H1 (cell line): Measurements from ENCODE around the gene MIXL1. TPM values are rescaled to one million over a fixed set of nuclear protein-coding genes. Genes with fewer than 3 reads are reported as not detected.

Experiments used
- CTCF ChIA-PET: fragments of 300-600 bp; sonication (Branson Sonifier 250); formaldehyde crosslinking; loops from one replicate; lab custom pipeline; 2021; ENCODE audit not compliant: partially characterized antibody; lab: Charles Lee
- POLR2A ChIA-PET: fragments of 300-600 bp; sonication (Branson Sonifier 250); formaldehyde crosslinking; loops from one replicate; lab custom pipeline; 2021; ENCODE audit warnings: inconsistent platforms; ENCODE audit not compliant: partially characterized antibody; lab: Charles Lee
- DNase-seq, 2 experiments: peaks; one replicate each; pipeline versions ENCODE4 v3.0.0 to v3.0.0-alpha.2; 2010 to 2022; ENCODE audit warnings: low spot score in 2 of 2, low read depth in 1 of 2, mixed read lengths in 1 of 2
- FAIRE-seq: peaks from 2 replicates; lab custom pipeline; 2011; peaks lifted over from hg19 to GRCh38; lab: Jason Lieb, UNC
- H2AFZ ChIP-seq: 2 replicates; pipeline ENCODE4 v1.8.1; 2012; ENCODE audit warnings: low read length, inconsistent platforms
- H2AK5ac ChIP-seq: 2 replicates; pipeline ENCODE4 v1.6.1; 2013; ENCODE audit warnings: low read depth, low read length
- H2BK120ac ChIP-seq: replicated peaks from 2 replicates; pipeline ENCODE3; 2013; ENCODE audit warnings: low read depth, low read length, inconsistent platforms
- H2BK12ac ChIP-seq: 2 replicates; pipeline ENCODE4 v1.6.1; 2013; ENCODE audit warnings: low read depth, low read length
- H2BK15ac ChIP-seq: 2 replicates; pipeline ENCODE4 v1.6.1; 2013; ENCODE audit warnings: low read length
- H2BK20ac ChIP-seq: 2 replicates; pipeline ENCODE4 v1.6.1; 2013; ENCODE audit warnings: low read length
- H2BK5ac ChIP-seq: 2 replicates; pipeline ENCODE4 v1.6.1; 2013; ENCODE audit warnings: low read depth, low read length
- H3K14ac ChIP-seq: 2 replicates; pipeline ENCODE4 v1.6.1; 2013; ENCODE audit warnings: inconsistent platforms; ENCODE audit not compliant: insufficient read length
- H3K18ac ChIP-seq: 2 replicates; pipeline ENCODE4 v1.6.1; 2013; ENCODE audit warnings: low read length; ENCODE audit errors: extremely low read depth
- H3K23ac ChIP-seq: 2 replicates; pipeline ENCODE4 v1.6.1; 2013; ENCODE audit warnings: inconsistent platforms; ENCODE audit not compliant: insufficient read length
- H3K23me2 ChIP-seq: 2 replicates; pipeline ENCODE4 v1.6.1; 2013; ENCODE audit warnings: low read depth, low read length
- H3K27ac ChIP-seq: 2 replicates; pipeline ENCODE4 v1.6.1; 2011; ENCODE audit warnings: low read depth, low read length, inconsistent platforms
- H3K27me3 ChIP-seq, 4 experiments: replicated peaks in 1 of 4; 1 replicate in 1 of 4; 2 replicates in 3 of 4; pipeline versions ENCODE4 v1.6.1 to v1.8.1; 2011 to 2013; ENCODE audit warnings: low read length in 3 of 4, mild to moderate bottlenecking in 3 of 4, inconsistent platforms in 2 of 4, mixed read lengths in 2 of 4, moderate library complexity in 1 of 4; ENCODE audit not compliant: control insufficient read depth in 3 of 4, insufficient read depth in 3 of 4; ENCODE audit errors: extremely low read depth in 1 of 4
- H3K36me3 ChIP-seq, 4 experiments: 2 replicates each; pipeline versions ENCODE4 v1.6.1 to v1.8.1; 2011 to 2013; ENCODE audit warnings: mild to moderate bottlenecking in 4 of 4, low read length in 3 of 4, moderate library complexity in 2 of 4, control low read depth in 1 of 4, inconsistent platforms in 1 of 4; ENCODE audit not compliant: insufficient read depth in 4 of 4, control insufficient read depth in 2 of 4
- H3K4ac ChIP-seq: replicated peaks from 2 replicates; pipeline ENCODE3; 2013; ENCODE audit warnings: low read length, low read depth, mixed read lengths, inconsistent platforms; ENCODE audit not compliant: insufficient read length
- H3K4me1 ChIP-seq, 4 experiments: replicated peaks in 1 of 4; 1 replicate in 1 of 4; 2 replicates in 3 of 4; pipeline versions ENCODE4 v1.6.1 to v1.8.1; 2011 to 2013; ENCODE audit warnings: low read length in 3 of 4, inconsistent platforms in 2 of 4, mixed read lengths in 1 of 4; ENCODE audit not compliant: insufficient read depth in 4 of 4, control insufficient read depth in 3 of 4
- H3K4me2 ChIP-seq, 2 experiments: 2 replicates each; pipeline versions ENCODE4 v1.6.1 to v1.8.1; 2011 to 2013; ENCODE audit warnings: low read depth in 2 of 2, low read length in 2 of 2, control low read depth in 1 of 2, inconsistent platforms in 1 of 2, mild to moderate bottlenecking in 1 of 2; ENCODE audit not compliant: insufficient read depth in 1 of 2
- H3K4me3 ChIP-seq, 4 experiments: fragments of 200-600, 300-600 bp in 1 of 4; sonication (generic), shearing (Covaris generic), sonication (Bioruptor Twin) in 1 of 4; 2 replicates each; pipeline versions ENCODE4 v1.5.1 to v1.8.1; 2011 to 2016; ENCODE audit warnings: low read length in 4 of 4, low read depth in 3 of 4, control low read depth in 2 of 4, inconsistent platforms in 2 of 4, mild to moderate bottlenecking in 2 of 4, mixed read lengths in 1 of 4, moderate library complexity in 1 of 4; ENCODE audit not compliant: insufficient read depth in 2 of 4; ENCODE audit errors: extremely low read depth in 1 of 4
- H3K56ac ChIP-seq: replicated peaks from 2 replicates; pipeline ENCODE3; 2013; ENCODE audit warnings: low read depth, mild to moderate bottlenecking, mixed read lengths, low read length, inconsistent platforms; ENCODE audit not compliant: insufficient read length
- H3K79me1 ChIP-seq: 2 replicates; pipeline ENCODE4 v1.6.1; 2013; ENCODE audit warnings: low read depth, low read length, control low read depth
- H3K79me2 ChIP-seq, 2 experiments: 2 replicates each; pipeline versions ENCODE4 v1.6.1 to v1.8.1; 2012 to 2013; ENCODE audit warnings: low read length in 2 of 2, mild to moderate bottlenecking in 2 of 2, inconsistent platforms in 1 of 2; ENCODE audit not compliant: insufficient read depth in 2 of 2, control insufficient read depth in 1 of 2
- H3K9ac ChIP-seq, 4 experiments: replicated peaks in 1 of 4; 1 replicate in 1 of 4; 2 replicates in 3 of 4; pipeline versions ENCODE4 v1.6.1 to v1.8.1; 2011 to 2013; ENCODE audit warnings: low read depth in 3 of 4, low read length in 3 of 4, control low read depth in 2 of 4, mild to moderate bottlenecking in 2 of 4, moderate library complexity in 2 of 4, inconsistent platforms in 1 of 4; ENCODE audit errors: extremely low read depth in 1 of 4
- H3K9me3 ChIP-seq, 2 experiments: 2 replicates each; pipeline versions ENCODE4 v1.6.1 to v1.8.1; 2012 to 2013; ENCODE audit warnings: mild to moderate bottlenecking in 2 of 2, moderate library complexity in 2 of 2, control low read depth in 1 of 2, inconsistent platforms in 1 of 2, low read depth in 1 of 2, low read length in 1 of 2, mixed read lengths in 1 of 2; ENCODE audit not compliant: insufficient read depth in 2 of 2
- H4K20me1 ChIP-seq, 2 experiments: replicated peaks in 1 of 2; 2 replicates each; pipeline versions ENCODE3 to v1.8.1; 2011 to 2013; ENCODE audit warnings: inconsistent platforms in 2 of 2, low read length in 2 of 2, mild to moderate bottlenecking in 1 of 2; ENCODE audit not compliant: insufficient read depth in 2 of 2, control insufficient read depth in 1 of 2
- H4K5ac ChIP-seq: 2 replicates; pipeline ENCODE4 v1.6.1; 2013; ENCODE audit warnings: low read length, low read depth, mixed read lengths, inconsistent platforms; ENCODE audit not compliant: insufficient read length
- H4K8ac ChIP-seq: 2 replicates; pipeline ENCODE4 v1.8.0; 2013; ENCODE audit warnings: mild to moderate bottlenecking, moderate library complexity, low read length, inconsistent platforms; ENCODE audit not compliant: insufficient read depth; ENCODE audit errors: extremely low read depth
- H4K91ac ChIP-seq: replicated peaks from 2 replicates; pipeline ENCODE3; 2013; ENCODE audit warnings: low read length, mixed read lengths, inconsistent platforms; ENCODE audit not compliant: insufficient read length
- ATF2 ChIP-seq: IDR thresholded peaks from 2 replicates; pipeline ENCODE4 v1.6.1; 2012; ENCODE audit warnings: low read length, inconsistent platforms
- ATF3 ChIP-seq: IDR thresholded peaks from 2 replicates; pipeline ENCODE4 v1.6.1; 2011; ENCODE audit warnings: low read depth, mild to moderate bottlenecking, low read length; ENCODE audit not compliant: insufficient read depth
- CBX8 ChIP-seq: fragments of 300-800, 300-1000 bp; sonication (generic); IDR thresholded peaks from 2 replicates; pipeline ENCODE4 v1.7.1; 2016; ENCODE audit warnings: low read depth, low read length, borderline replicate concordance
- CREB1 ChIP-seq: IDR thresholded peaks from 2 replicates; pipeline ENCODE4 v1.6.1; 2012; ENCODE audit warnings: inconsistent platforms
- FOSL1 ChIP-seq: IDR thresholded peaks from 2 replicates; pipeline ENCODE4 v1.6.1; 2011; ENCODE audit warnings: mild to moderate bottlenecking, low read depth, low read length, moderate library complexity; ENCODE audit not compliant: insufficient read depth
- KDM5A ChIP-seq: fragments of 200-600 bp; IDR thresholded peaks from 2 replicates; pipeline ENCODE4 v1.7.1; 2012; ENCODE audit warnings: mild to moderate bottlenecking, low read length, inconsistent platforms, mixed read lengths
- NANOG ChIP-seq: IDR thresholded peaks from 2 replicates; pipeline ENCODE4 v1.6.1; 2011; ENCODE audit warnings: low read length, low read depth, mild to moderate bottlenecking, inconsistent platforms; ENCODE audit not compliant: insufficient read depth, poor library complexity, severe bottlenecking
- POLR2AphosphoS5 ChIP-seq: IDR thresholded peaks from 2 replicates; pipeline ENCODE4 v1.6.1; 2011; ENCODE audit warnings: low read depth, low read length
- TAF1 ChIP-seq: IDR thresholded peaks from 2 replicates; pipeline ENCODE4 v1.6.1; 2011; ENCODE audit warnings: mild to moderate bottlenecking, low read depth, low read length
- USF2 ChIP-seq: IDR thresholded peaks from 2 replicates; pipeline ENCODE4 v1.6.1; 2011; ENCODE audit warnings: low read length, improper control_type of control experiment
- YY1 ChIP-seq: IDR thresholded peaks from 2 replicates; pipeline ENCODE4 v1.6.1; 2011; ENCODE audit warnings: low read depth, mild to moderate bottlenecking, low read length
- WGBS, 2 experiments: shearing (Covaris generic) in 1 of 2; methylation state at CpG; one replicate each; pipeline versions ENCODE4 v1.1.6 to v1.1.7; 2013 to 2015; ENCODE audit warnings: low lambda C conversion rate in 2 of 2, mixed read lengths in 2 of 2, inconsistent platforms in 1 of 2, low coverage in 1 of 2, missing lambda C conversion rate in 1 of 2; ENCODE audit not compliant: insufficient replicate concordance in 2 of 2, insufficient coverage in 1 of 2, insufficient read length in 1 of 2; ENCODE audit errors: extremely low coverage in 1 of 2, missing lambda C conversion rate in 1 of 2; 5-methylcytosine and 5-hydroxymethylcytosine counted together
- polyA plus RNA-seq, 7 experiments: library from polyadenylated mRNA; depleted of rRNA in 3 of 7; stranded (reverse) in 5 of 7; unstranded in 2 of 7; fragments of >200 nt in 5 of 7; fragments of 200-250 nt in 2 of 7; gene quantifications; 1 replicate in 5 of 7; 2 replicates in 1 of 7; 4 replicates in 1 of 7; pipeline versions ENCODE4 v1.2.1 to v1.2.3, GENCODE V29; 2011 to 2013; ENCODE audit warnings: missing spikeins in 2 of 7, mixed read lengths in 2 of 7
- total RNA-seq: library from RNA; stranded (reverse); fragmentation: NEBNext Ultra II Directional; extraction: Animal tissue kit (Norgen Biotek cat#: 25700); gene quantifications from 2 replicates; pipeline ENCODE4 v1.2.1, GENCODE V29; 2021

Gene MIXL1
- total and polyA plus RNA-seq, 2 of the 8 experiments (the other 6 are each of a cell fraction or from before 2014, with no cell fraction given) = 1.5 to 1.8 TPM

- H3K56ac ChIP-seq = no peak overlapping the region
- H2BK5ac ChIP-seq = no peak overlapping the region
- 92% methylated on average over 4 of the region's 4 CpGs; no CpG with 5 or more reads in 1 of the 2 experiments for WGBS, 2 experiments
- H3K9ac ChIP-seq = no peak overlapping the region
- H3K14ac ChIP-seq = no peak overlapping the region
- no peak overlapping the region for H3K4me2 ChIP-seq
- H4K20me1 ChIP-seq = peaks cover 0 to 2% of the 10 kb centered on the region in 2 experiments
- peaks cover 0 to 13% (median 6%) of the 10 kb centered on the region in 4 experiments; a peak in 5 of 8 replicates for H3K36me3 ChIP-seq
- H2AFZ ChIP-seq = no peak overlapping the region
- no peak overlapping the region for H2BK120ac ChIP-seq
- H2AK5ac ChIP-seq = no peak overlapping the region
- no peak overlapping the region for H3K4ac ChIP-seq
- DNase-seq (no peak), FAIRE-seq (no peak)
- no peak overlapping the region for H2BK15ac ChIP-seq
- no peak overlapping the region for H3K4me3 ChIP-seq
- no peak overlapping the region for H4K91ac ChIP-seq
- no peaks in the 10 kb centered on the region for H3K9me3 ChIP-seq
- H3K23ac ChIP-seq = no peak overlapping the region
- H3K27ac ChIP-seq = no peak overlapping the region
- no peak overlapping the region for H4K5ac ChIP-seq
- no peaks in the 10 kb centered on the region for H3K4me1 ChIP-seq
- no peaks in the 10 kb centered on the region for H3K23me2 ChIP-seq
- no peak overlapping the region for H2BK20ac ChIP-seq
- POLR2A ChIA-PET = no interaction called here
- CTCF ChIA-PET = interaction anchor here (1.8 kb wide), 1 partner anchor 79 kb away, joined by 4 read pairs; no protein-coding TSS in a partner anchor
- H3K18ac ChIP-seq = no peak overlapping the region
- H4K8ac ChIP-seq = no peak overlapping the region
- no peaks in the 10 kb centered on the region for H3K79me2 ChIP-seq
- H3K27me3 ChIP-seq = no peaks in the 10 kb centered on the region
- H2BK12ac ChIP-seq = no peak overlapping the region
- H3K79me1 ChIP-seq = no peaks in the 10 kb centered on the region
- TF ChIP-seq ATF3 (no peak), ATF2 (no peak), NANOG (no peak), TAF1 (no peak), YY1 (no peak), USF2 (no peak), CBX8 (no peak), FOSL1 (no peak), CREB1 (no peak), KDM5A (no peak), POLR2AphosphoS5 (no peak)
Observed at GRCh38 chr1:226253933-226254332, 30.5 kb downstream of the MIXL1 start.
